GM18873 (cell line): ENCODE measurements around the gene ZNF594.
"Not testable (repeated sequence)": the region's sequence is repeated elsewhere in the genome, so short reads cannot be mapped to it uniquely, and the experiment has no call there.

Experiments used
- ATAC-seq: cut with Tn5 transposase; IDR thresholded peaks from one replicate; pipeline ENCODE4 v1.9.1; 2021; ENCODE audit warnings: mild to moderate bottlenecking, moderate library complexity, moderate number of reproducible peaks; ENCODE audit not compliant: unreplicated experiment, low FRiP score

Gene ZNF594

DNA sequence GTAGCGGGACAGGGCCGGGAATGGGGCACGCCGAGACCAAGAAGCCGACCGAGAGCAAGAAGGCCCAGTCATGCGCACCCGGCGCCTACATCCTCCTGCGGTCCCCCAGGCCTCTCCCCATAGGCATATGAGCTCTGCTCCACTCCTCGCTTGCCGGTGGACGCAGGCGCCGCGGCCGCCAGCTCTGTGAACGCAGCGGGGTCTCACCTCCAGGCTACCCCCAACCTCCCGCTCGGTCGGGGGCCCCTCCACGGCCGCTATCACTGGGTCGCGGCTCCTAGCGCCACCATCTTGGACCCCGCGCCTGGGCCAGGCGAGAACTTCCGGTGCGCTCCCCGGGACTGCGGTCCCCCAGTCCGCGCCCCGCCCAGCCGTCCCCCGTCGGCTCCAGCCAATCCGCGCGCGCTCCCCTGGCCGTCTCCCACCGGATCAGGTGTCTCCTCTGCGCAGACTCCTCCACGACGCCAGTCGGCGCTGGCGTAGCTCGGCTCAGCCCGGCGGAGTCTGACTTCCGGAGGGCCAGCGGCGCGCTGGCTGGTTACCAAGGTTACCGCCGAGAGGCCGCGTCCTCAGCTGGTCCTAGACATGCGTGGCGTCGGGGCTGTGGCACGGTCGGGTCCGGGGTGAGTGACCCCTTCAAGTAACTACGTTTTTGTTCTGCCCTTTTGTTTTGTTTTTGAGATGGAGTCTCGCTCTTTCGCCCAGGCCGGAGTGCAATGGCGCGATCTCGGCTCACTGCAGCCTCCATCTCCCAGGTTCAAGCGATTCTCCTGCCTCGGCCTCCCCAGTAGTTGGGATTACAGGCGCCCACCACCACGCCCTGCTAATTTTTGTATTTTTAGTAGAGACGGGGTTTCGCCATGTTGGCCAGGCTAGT, at the start of gene ZNF594:
Gene ZNF594 (minus strand): TSS at position 328 of the 877 bp plus-strand sequence. CDS start 7,612 bp downstream, outside the sequence.
- ATAC-seq = peak; percentile 86

DNA sequence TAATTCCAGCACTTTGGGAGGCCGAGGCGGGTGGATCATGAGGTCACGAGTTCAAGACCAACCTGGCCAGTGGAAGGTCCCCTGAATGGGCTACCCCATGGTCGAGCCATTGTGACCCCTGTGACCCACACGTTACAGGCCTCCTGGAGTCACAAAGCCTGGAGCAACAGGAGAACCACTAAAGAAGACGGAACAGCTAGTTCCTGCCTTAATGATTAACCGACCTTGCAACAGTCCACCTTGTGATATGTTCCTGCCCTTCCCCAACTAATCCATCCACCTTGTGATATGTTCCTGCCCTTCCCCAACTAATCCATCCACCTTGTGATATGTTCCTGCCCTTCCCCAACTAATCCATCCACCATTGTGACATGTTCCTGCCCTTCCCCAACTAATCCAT, 48.1 kb upstream of the ZNF594 start:
- ATAC-seq = not testable (repeated sequence)

DNA sequence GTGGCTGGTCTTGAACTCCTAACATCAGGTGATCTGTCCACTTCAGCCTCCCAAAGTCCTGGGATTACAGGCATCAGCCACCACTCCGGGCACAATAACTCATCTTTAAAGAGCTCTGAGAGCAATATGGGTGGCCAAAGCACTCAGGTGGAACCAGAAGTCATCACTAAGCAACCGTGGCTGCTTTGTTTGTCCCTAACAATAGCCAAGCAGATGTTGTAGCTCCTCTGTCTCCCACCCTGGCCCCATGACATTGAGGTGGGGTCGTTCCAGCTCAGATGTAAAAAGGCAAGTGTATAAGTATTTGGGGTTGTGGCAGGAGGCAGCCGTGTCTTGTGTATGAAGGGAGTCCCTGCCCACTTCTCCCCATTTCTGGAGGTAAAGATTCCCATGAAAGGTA, 46.7 kb upstream of the ZNF594 start:
- no peak for ATAC-seq

DNA sequence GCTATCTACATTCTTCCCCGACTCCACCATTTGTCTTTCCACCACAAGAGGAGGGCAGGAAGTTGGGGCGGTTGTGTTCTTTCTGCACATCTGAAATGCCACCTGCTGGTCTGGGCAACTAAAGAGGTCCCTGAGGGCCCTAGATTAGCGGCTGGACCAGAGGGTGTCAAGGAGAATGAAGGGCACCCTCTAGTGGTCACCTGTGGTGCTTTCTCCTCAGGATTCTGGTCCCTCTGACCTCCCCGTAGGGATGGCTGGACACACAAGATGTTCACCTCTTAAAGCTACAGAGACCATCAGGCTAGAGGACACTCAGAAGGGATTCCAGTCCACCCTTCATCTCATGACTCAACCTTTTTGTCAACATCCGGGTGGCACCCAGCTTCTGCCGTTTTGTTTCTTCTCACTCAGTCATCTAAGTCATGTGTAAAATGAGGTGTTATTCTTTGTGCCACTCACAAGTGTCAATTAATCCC, 45.9 kb upstream of the ZNF594 start:
- peak; percentile 36 for ATAC-seq

DNA sequence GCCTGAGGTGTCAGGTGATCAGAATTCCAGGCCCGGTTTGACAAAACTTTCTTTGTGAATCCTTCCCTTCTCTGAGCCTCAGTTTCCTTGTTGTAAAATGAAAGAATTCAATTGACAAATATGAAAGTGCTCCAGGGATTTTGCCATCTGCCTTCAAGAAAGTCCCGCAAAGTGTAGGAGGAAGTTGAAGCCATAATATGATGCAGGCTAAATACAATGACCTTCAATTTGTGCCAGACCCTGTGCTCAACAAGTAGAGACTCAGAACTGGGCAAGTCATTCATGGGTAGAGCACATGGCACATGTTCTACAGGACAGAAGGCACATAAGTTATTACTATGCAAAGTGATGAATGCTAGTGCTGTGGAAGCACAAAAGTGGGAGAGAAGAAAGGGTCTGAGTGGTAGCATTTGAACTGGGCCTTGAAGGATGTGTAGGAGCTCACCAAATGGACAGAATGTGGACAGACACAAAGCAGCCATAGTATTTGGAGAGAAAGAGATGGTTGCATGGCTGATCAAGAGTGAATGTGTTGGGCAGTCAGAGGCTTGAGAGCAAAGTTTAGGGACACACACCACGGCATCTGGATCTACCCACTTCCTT, 45.4 kb upstream of the ZNF594 start:
- ATAC-seq = no peak

DNA sequence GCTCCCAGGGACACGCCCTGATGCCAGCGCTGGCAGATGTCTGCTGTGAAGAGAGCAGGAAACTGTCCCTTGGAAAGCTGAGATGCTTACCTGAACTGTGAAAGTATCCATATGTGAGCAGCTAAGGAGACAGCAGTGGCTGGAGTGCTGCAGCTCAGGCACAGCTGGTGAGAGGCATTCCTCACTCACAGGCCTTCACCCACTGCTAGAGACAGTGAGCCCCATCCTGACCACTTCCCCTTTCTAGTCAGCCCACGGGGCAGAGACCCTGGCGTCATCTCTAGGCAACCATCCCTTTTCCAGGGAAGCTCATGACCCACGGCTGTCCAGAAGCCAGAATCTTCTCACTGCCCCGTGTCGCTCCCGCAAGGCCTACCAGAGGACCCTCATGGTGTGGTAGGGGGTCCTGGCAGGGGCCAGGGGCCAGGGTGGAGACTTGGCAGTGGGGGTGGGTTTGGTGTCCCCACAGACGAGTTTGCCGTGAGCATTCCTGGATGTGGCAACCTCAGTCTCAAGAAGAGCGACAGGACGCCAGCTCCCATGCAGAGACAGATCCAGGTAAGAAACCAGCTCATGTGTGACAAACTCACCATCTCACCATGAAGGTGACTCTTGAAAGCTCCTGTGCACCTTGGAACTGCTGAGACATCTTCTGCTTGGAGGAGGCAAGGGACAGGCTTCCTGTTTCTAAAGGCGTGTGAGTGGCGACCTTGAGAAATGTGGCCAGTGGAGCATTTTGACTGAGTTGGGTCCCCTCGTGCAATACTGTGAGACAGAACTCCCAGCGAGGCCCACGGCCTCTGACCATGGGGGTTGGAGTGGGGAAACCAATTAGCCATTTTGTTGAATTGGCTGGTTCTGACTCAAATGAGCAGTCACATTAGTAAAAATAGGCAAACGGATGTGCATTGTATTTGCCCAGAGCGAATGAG, 43.2 kb upstream of the ZNF594 start, which contains the start of gene SCIMP:
Gene SCIMP (minus strand): TSS at position 216 of the 932 bp plus-strand sequence. CDS start 105 bp downstream, at position 111.
- peak; percentile 57 for ATAC-seq

DNA sequence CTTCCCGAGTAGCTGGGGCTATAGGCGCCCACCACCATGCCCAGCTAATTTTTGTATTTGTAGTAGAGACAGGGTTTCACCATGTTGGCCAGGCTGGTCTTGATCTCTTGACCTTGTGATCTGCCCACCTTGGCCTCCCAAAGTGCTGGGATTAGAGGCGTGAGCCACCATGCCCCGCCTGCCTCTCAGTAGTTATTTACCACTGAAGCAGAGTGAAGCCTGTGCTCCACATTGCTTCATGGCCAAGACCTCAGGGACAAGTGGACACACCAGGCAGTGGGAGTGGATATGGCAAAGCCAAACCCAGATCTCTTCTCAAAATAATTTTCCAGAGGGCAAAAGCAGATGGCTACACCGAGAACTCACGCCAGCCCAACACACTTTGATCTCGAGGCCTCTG, 41.8 kb upstream of the ZNF594 start:
- not testable (repeated sequence) for ATAC-seq

DNA sequence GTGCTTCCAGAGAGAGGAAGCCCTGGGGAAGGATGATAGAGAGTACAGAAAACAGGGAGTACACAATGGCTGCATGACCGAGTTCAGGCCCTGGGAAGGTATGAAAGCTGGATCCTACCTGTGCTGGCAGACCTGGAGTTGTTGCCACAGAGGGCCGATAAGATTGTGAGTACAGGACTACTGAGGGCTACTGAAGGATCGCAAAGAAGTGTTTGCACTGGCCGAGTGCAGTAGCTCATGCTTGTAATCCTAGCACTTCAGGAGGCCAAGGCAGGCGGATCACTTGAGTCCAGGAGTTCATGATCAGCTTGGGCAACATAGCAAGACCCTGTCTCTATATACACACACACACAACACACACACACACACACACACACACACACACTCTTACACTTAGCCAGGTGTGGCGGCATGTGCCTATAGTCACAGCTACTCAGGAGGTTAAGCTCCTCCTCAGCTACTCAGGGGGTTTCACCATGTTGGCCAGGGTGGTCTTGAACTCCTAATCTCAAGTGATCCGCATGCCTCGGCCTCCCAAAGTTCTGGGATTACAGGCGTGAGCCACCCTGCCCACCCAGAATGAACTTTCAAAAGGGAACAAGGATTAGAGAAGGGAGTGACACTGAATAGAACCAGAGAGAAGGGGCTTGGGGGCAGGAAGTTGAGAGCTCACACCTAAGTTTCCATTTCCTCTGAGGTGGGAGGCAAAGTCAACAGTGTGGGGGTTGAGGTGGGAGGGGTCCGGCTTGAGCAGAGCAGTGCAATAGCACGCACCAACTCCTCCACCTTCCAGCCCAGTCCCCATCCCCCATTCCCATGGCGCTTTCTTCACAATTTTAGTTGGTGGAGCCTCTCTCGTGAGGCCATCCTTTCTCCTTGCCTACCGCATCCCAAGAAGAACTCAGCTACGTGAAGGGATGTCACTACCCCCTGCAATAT, 35.5 kb upstream of the ZNF594 start:
- ATAC-seq = no peak

DNA sequence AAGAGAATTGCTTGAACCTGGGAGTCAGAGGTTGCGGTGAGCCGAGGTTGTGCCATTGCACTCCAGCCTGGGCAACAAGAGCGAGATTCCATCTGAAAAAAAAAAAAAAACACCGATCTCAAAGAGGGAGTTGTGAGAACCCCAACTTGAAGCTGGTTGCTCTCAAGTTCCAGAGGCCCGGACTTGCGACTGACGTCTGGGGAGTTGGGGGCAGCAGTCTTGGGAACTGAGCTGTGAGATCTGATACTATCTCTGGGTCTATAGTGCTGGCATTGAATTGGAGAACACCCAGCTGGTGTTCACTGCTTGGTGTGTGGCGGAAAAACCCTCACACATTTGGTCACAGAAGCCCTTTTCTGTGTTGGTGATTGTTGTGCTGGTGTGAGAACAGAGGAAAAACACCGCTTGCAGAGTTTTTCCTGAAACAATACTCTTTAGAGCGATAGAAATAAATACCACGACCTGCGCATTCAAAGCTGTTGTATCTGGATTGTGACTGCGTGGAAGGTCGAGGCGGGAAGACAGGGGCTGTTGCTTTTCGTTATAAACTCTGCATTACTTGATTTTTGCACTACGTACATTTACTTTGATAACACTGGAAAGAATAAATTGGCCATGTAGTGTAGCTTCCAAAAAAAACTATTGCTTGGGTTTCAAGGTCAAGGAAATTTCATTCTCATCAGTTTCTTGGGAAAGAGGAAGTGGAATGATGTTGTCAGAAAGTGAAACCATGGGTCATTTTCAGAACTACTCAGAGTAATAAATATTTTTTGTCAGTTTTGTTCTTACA, 34.2 kb upstream of the ZNF594 start:
- no peak for ATAC-seq

DNA sequence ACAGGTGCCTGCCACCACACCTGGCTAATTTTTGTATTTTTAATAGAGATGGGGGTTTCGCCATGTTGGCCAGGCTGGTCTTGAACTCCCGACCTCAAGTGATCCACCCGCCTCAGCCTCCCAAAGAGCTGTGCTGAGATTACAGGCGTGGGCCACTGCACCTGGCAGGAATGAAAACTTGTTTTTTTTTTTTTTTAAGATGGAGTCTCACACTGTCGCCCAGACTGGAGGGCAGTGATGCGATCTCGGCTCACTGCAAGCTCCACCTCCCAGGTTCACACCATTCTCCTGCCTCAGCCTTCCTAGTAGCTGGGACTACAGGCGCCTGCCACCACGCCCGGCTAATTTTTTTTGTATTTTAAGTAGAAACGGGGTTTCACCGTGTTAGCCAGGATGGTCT, 30.2 kb upstream of the ZNF594 start:
- not testable (repeated sequence) for ATAC-seq

DNA sequence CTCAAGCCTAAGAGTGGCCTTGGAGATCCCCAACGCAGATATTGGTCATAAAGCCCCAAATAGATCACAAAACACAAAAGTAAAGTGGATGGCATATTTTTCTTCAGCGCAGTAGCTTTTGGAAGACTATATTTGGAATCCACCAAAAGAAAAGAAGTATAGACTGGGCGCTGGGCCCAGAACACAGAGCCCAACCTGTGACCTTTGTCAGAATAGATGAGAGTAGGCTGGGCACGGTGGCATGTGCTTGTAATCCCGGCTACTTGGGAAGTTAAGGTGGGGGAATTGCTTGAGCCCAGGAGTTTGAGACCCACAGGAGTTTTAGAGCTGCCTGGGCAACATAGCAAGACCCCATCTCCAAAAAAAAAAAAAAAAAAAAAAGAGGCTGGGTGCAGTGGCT, 28.4 kb upstream of the ZNF594 start:
- no peak for ATAC-seq

DNA sequence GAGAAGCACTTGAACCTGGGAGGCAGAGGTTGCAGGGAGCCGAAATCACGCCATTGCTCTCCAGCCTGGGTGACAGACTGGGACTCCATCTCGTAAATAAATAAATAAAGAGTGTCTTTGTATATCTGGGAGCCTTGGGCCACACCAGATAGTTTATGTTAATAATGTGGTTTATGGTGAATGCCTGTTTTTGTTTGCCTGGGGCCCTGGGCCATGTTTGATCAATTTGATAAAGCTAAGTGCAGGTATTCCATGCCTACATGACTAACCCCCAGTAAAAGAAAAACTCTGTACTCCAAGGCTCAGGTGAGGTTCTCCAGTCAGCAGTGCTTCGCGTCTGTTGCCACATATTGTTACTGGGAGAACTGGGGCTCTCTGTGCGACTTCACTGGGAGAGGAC, 27.9 kb upstream of the ZNF594 start:
- ATAC-seq = no peak

DNA sequence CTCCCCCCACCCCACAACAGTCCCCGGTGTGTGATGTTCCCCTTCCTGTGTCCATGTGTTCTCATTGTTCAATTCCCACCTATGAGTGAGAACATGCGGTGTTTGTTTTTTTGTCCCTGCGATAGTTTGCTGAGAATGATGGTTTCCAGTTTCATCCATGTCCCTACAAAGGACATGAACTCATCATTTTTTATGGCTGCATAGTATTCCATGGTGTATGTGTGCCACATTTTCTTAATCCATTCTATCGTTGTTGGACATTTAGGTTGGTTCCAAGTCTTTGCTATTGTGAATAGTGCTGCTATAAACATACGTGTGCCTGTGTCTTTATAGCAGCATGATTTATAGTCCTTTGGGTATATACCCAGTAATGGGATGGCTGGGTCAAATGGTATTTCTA, 25.9 kb upstream of the ZNF594 start:
- ATAC-seq = not testable (repeated sequence)

DNA sequence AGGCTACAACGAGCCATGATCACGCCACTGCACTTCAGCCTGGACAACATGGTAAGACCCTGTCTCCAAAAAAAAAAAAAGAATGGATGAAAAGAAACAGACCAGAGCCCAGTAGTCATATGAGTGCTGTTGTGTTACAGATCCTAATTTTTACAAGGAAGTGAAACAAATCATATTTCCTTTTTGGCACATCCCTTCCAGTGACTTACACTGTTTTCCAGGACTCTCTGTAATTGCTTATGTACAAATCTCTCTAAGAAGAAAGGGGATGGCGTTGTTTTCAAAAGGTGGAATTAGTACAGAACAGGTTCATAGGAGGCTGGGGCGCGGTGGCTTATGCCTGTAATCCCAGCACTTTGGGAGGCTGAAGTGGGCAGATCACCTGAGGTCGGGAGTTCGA, 19.8 kb upstream of the ZNF594 start:
- ATAC-seq = no peak

DNA sequence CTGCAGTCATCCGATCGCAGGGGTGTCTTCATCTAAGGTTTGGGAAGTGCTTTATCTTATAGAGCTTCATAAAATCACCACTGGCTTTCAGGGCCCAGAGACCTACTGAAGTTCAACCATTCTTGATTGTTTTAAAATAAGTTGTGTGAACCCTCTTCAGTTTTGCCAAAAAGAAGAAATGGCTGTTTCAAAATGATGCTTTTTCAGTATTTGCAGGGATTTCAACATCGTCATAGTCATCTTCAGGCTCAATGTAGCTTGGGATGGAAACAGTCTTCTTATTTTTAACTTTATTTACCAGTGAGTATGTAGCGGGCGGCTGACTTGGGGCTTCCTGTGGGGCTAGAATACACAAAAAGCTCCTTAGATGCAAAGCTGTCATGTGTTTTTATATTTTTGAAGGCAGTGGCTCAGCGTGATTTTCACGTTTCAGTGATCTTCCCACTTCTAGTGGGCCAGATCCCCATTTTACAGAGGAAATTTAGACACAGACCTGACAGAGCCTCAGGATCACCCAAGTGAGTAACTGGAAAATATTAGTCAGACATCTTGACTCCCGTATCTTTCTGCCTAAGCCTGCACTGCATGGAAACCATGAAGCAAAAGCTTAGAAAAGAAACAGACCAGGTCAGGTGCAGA, 19.1 kb upstream of the ZNF594 start:
- ATAC-seq = no peak

DNA sequence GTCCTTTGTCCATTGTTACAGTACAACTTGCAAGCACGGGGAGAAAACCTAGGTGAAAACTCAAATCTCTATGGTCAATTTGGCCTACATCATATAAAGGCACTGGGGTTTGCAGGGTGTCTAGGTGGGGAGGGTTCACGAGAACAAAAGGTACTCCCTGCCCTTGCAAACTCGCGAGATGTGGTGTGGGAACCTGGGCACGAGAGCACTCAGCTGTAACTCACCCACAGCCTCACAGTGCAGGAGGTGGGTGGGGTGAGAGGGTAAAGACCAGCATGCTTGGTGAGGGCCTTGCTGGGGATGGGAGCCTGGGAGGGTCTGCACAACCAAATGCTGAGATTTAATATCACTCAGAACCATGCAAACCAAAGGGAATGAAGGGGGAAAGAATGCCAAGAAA, 18.4 kb upstream of the ZNF594 start:
- no peak for ATAC-seq

DNA sequence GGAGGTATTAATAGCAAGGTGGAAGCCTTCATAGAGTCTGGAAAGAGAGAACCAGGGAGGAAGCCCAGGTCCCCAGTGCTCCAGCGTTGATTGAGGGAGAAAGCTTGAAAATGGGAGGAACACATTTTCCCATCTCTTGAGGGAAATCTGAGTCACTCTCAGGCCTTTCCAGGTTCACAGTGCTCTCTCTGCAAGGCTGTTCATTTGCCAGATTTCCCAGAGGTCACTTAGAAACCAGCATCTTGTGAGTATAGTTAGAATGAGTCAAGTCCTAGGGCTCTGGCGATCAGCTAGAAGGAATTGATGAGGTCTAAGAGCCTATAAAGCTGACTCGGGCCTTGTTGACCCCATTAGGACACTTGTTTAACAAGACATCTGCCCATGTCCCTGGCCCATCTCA, 17.7 kb upstream of the ZNF594 start:
- ATAC-seq = no peak

DNA sequence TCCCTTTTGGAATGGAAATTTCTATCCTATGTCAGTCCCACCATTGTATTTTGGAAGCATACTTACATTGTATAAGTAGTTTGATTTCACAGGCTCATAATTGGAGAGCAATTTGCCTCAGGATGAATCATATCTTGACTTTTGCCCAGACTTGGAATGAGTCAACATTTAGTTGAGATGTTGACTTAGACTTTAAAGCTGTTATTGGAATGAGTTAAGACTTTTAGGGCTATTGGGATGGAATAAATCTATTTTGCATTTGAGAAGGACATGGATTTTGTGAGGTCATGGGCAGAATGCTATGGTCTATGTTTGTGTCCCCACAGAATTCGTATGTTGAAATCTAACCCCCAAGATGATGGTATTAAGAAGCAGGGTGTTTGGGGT, 12.2 kb upstream of the ZNF594 start:
- ATAC-seq = no peak
